SK-N-SH treated with all-trans-retinoic acid at 6 μM for 48 hours (cell line): ENCODE data around the gene ZNF771.

ENCODE experiments used
- ATAC-seq: fragments of 200-7000 bp; cut with Tn5 transposase; 3 replicates; pipeline ENCODE4 v1.9.1; 2020; ENCODE audit warnings: mild to moderate bottlenecking, moderate library complexity
- ARNTL ChIP-seq: fragments of 450-650 bp; formaldehyde crosslinking; IDR thresholded peaks from 2 replicates; pipeline ENCODE4 v1.5.0; 2020; ENCODE audit warnings: low read depth, mild to moderate bottlenecking, moderate library complexity, borderline replicate concordance
- BACH2 ChIP-seq: fragments of 250-450 bp; sonication (Bioruptor Pico); IDR thresholded peaks from 2 replicates; pipeline ENCODE4 v1.9.0; 2021; ENCODE audit warnings: mild to moderate bottlenecking, borderline replicate concordance
- ESRRG ChIP-seq: fragments of 250-450 bp; sonication (Bioruptor Pico); IDR thresholded peaks from 2 replicates; pipeline ENCODE4 v1.6.1; 2021; ENCODE audit warnings: mild to moderate bottlenecking
- ISL1 ChIP-seq: fragments of 250-450 bp; sonication (Bioruptor Pico); IDR thresholded peaks from 2 replicates; pipeline ENCODE4 v2.1.2; 2022; ENCODE audit warnings: mild to moderate bottlenecking, moderate library complexity
- OSR1 ChIP-seq: fragments of 250-450 bp; sonication (Bioruptor Pico); IDR thresholded peaks from 2 replicates; pipeline ENCODE4 v1.8.0; 2022; ENCODE audit warnings: moderate library complexity, mild to moderate bottlenecking, inconsistent platforms
- PPARA ChIP-seq: fragments of 250-450 bp; sonication (Bioruptor Pico); IDR thresholded peaks from 2 replicates; pipeline ENCODE4 v1.5.0; 2020; ENCODE audit warnings: mild to moderate bottlenecking, borderline replicate concordance
- RARB ChIP-seq: fragments of 250-450 bp; sonication (Bioruptor Pico); IDR thresholded peaks from 2 replicates; pipeline ENCODE4 v1.8.0; 2021; ENCODE audit warnings: mild to moderate bottlenecking, moderate library complexity
- SNAI2 ChIP-seq: fragments of 250-450 bp; sonication (Bioruptor Pico); IDR thresholded peaks from 2 replicates; pipeline ENCODE4 v1.5.0; 2020; ENCODE audit warnings: mild to moderate bottlenecking, moderate library complexity
- TOX ChIP-seq: fragments of 250-450 bp; sonication (Bioruptor Pico); IDR thresholded peaks from 2 replicates; pipeline ENCODE4 v1.8.0; 2021; ENCODE audit warnings: mild to moderate bottlenecking, moderate library complexity, borderline replicate concordance
- ZFP3 ChIP-seq: fragments of 250-450 bp; sonication (Bioruptor Pico); IDR thresholded peaks from 2 replicates; pipeline ENCODE4 v1.5.0; 2020; ENCODE audit warnings: mild to moderate bottlenecking, moderate library complexity
- ZFP30 ChIP-seq: fragments of 450-650 bp; formaldehyde crosslinking; IDR thresholded peaks from 2 replicates; pipeline ENCODE4 v1.5.0; 2022; ENCODE audit warnings: mild to moderate bottlenecking, moderate library complexity
- ZNF565 ChIP-seq: fragments of 450-650 bp; formaldehyde crosslinking; conservative IDR thresholded peaks from 2 replicates; pipeline ENCODE4 v1.5.0; 2020; ENCODE audit warnings: low read depth, mild to moderate bottlenecking, moderate library complexity
- ZNF70 ChIP-seq: fragments of 450-650 bp; formaldehyde crosslinking; IDR thresholded peaks from 2 replicates; pipeline ENCODE4 v1.5.0; 2020; ENCODE audit warnings: mild to moderate bottlenecking, moderate library complexity
- ZNF8 ChIP-seq: fragments of 450-650 bp; formaldehyde crosslinking; IDR thresholded peaks from 2 replicates; pipeline ENCODE4 v1.5.0; 2020; ENCODE audit warnings: mild to moderate bottlenecking, moderate library complexity
- TF ChIP-seq, protein P1 (sequence below): fragments of 250-450 bp; sonication (Bioruptor Pico); IDR thresholded peaks from 2 replicates; pipeline ENCODE4 v1.8.0; 2020; ENCODE audit warnings: mild to moderate bottlenecking, moderate library complexity, borderline replicate concordance
- TF ChIP-seq, protein P2 (sequence below): fragments of 250-450 bp; sonication (Bioruptor Pico); IDR thresholded peaks from 2 replicates; pipeline ENCODE4 v1.5.1; 2021; ENCODE audit warnings: mild to moderate bottlenecking, moderate library complexity
- TF ChIP-seq, protein P3 (sequence below): fragments of 250-450 bp; sonication (Bioruptor Pico); IDR thresholded peaks from 2 replicates; pipeline ENCODE4 v1.8.0; 2021; ENCODE audit warnings: low read depth, mild to moderate bottlenecking, moderate library complexity, borderline replicate concordance

Gene ZNF771

DNA sequence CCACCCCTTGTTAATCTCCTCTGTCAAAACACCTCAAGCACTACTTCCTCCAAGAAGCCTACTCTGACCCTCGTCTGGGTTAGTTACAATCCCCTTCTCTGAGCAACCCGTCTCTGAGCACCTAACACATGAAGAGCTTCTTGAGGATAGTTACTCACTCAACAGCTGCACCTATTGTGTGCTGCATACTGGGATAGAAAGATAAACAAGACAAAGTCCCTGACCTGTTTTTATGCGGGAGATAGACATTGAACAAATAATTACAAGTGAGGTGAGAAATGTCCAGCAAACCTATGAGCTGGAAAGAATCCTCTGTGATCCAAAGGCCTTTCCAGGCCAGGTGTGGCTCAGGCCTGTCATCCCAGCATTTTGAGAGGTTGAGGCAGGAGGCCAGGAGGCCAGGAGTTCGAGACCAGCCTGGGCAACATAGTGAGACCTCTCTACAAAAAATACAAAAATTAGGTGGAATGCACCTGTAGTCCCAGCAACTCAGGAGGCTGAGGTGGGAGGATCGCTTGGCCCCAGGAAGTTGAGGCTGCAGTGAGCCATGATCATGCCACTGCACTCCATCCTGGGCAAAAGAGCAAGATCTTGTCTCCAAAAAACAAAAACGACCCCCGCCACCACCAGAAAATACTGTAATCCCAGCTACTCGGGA is 5.5 kb upstream of the ZNF771 start:
- ATAC-seq: no peak
- TF ChIP-seq TOX (CRISPR knock-in tag) (no peak), ZNF8 (CRISPR knock-in tag) (no peak), SNAI2 (no peak)
- TF ChIP-seq, protein P1, sequence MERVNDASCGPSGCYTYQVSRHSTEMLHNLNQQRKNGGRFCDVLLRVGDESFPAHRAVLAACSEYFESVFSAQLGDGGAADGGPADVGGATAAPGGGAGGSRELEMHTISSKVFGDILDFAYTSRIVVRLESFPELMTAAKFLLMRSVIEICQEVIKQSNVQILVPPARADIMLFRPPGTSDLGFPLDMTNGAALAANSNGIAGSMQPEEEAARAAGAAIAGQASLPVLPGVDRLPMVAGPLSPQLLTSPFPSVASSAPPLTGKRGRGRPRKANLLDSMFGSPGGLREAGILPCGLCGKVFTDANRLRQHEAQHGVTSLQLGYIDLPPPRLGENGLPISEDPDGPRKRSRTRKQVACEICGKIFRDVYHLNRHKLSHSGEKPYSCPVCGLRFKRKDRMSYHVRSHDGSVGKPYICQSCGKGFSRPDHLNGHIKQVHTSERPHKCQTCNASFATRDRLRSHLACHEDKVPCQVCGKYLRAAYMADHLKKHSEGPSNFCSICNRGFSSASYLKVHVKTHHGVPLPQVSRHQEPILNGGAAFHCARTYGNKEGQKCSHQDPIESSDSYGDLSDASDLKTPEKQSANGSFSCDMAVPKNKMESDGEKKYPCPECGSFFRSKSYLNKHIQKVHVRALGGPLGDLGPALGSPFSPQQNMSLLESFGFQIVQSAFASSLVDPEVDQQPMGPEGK (CRISPR knock-in tag): no peak
- TF ChIP-seq, protein P2, sequence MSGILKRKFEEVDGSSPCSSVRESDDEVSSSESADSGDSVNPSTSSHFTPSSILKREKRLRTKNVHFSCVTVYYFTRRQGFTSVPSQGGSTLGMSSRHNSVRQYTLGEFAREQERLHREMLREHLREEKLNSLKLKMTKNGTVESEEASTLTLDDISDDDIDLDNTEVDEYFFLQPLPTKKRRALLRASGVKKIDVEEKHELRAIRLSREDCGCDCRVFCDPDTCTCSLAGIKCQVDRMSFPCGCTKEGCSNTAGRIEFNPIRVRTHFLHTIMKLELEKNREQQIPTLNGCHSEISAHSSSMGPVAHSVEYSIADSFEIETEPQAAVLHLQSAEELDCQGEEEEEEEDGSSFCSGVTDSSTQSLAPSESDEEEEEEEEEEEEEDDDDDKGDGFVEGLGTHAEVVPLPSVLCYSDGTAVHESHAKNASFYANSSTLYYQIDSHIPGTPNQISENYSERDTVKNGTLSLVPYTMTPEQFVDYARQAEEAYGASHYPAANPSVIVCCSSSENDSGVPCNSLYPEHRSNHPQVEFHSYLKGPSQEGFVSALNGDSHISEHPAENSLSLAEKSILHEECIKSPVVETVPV: no peak

DNA sequence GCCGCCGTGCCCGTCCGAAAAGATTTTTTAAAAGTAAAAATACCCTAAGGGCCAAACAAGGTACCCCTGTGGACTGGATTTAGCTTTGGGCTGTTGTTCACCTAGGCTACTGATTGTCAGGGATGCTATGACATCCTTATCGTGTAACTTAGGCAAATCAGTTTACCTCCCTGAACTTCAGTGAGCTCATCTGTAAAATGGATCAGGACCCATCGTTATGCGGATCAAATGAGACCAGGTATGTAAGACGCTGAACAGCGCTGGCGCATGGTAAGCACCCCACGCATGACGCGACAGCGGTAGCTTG is 658 bp upstream of the ZNF771 start:
- TF ChIP-seq SNAI2 (no peak), ZNF565 (CRISPR knock-in tag) (no peak), ZNF8 (CRISPR knock-in tag) (no peak), PPARA (CRISPR knock-in tag) (no peak), ZNF70 (no peak)
- TF ChIP-seq, protein P3, sequence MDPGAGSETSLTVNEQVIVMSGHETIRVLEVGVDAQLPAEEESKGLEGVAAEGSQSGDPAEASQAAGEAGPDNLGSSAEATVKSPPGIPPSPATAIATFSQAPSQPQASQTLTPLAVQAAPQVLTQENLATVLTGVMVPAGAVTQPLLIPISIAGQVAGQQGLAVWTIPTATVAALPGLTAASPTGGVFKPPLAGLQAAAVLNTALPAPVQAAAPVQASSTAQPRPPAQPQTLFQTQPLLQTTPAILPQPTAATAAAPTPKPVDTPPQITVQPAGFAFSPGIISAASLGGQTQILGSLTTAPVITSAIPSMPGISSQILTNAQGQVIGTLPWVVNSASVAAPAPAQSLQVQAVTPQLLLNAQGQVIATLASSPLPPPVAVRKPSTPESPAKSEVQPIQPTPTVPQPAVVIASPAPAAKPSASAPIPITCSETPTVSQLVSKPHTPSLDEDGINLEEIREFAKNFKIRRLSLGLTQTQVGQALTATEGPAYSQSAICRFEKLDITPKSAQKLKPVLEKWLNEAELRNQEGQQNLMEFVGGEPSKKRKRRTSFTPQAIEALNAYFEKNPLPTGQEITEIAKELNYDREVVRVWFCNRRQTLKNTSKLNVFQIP (CRISPR knock-in tag): no peak
- TF ChIP-seq, protein P2: no peak
- no peak for ATAC-seq

DNA sequence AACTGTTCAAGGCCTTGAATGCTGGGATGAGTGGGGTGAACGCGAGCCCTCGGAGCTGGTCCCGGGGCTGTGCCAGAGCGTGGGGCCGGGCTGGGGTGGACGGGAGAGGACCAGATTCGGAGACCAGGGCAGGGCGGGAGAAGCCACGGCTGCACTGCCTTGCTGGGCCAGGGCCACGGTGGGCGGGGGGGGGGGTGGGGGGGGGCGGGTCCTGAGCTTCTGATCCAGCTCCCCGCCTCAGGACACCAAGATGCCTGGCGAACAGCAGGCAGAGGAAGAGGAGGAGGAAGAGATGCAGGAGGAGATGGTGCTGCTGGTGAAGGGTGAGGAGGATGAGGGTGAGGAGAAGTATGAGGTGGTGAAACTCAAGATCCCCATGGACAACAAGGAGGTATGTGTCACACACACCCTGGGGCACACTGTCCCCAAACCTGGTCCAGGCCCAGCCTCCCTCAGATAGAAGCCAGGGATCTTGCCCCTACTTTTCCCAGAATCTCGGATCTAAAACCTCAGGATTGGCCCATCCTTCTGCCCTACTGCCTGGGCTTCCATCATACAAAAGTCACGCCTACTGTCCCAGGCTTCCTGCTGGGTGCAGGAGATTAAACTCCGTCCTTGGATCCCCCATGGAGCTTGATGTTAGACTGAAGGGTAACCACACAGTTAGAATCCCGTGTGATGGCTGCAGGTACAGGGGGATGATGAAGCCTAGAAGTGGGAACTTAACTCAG is 563 bp downstream of the ZNF771 start:
- ATAC-seq: no peak; the same call in 2 of the 3 replicates
- TF ChIP-seq ESRRG (CRISPR knock-in tag) (no peak), PPARA (CRISPR knock-in tag) (no peak), SNAI2 (no peak), ZNF8 (CRISPR knock-in tag) (no peak), ISL1 (CRISPR knock-in tag) (no peak), OSR1 (CRISPR knock-in tag) (no peak), ZFP3 (no peak), ARNTL (no peak), ZFP30 (CRISPR knock-in tag) (no peak), BACH2 (no peak), RARB (CRISPR knock-in tag) (no peak)
- TF ChIP-seq, protein P1 (CRISPR knock-in tag): no peak
- TF ChIP-seq, protein P3 (CRISPR knock-in tag): no peak
